HG02973 (cell line): ENCODE results near the gene MED13.
"Not testable (repeated sequence)": the region's sequence is repeated elsewhere in the genome, so short reads cannot be mapped to it uniquely, and the experiment has no call there.

Experiments
- ATAC-seq: cut with Tn5 transposase; IDR thresholded peaks from one replicate; pipeline ENCODE4 v1.9.1; 2021; ENCODE audit warnings: moderate library complexity; ENCODE audit not compliant: unreplicated experiment

The MED13 gene

DNA sequence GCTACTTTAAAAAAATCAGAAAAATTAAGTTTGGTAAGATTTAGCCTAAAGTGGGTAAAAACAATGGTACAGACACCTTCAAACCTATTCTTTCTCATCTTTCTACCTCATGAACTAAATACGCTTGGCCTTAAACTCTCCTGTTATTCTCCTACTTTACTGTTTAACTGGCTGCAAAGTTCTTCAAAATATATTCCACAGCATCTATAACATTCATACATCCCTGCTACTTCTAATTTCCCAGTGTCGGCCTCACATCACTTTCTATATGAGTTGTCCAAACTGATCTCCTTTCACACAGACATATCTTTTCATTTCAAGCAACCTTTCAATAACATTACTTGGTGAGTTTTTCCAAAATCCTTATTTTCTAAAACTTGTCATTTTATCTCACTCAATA, 64.0 kb downstream of the MED13 start:
- ATAC-seq = no peak

DNA sequence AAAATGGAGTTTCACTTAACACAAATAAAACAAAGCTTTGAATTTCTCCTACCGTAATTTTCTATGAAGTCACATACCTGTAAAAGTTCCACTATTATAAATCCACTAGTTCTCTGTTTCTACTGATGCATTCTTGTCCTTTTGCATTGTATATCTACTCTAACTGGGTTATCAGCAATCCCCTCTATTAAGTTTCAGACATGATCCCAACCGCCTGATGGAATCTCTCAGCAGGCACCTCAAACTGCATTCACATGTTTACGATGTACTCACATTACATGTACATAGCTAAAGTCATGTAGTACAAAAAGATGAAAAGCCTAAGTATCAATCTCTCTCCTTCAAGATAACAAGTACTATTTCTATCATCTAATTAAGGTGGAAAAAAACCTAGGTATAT, 64.9 kb downstream of the MED13 start:
- ATAC-seq = no peak

DNA sequence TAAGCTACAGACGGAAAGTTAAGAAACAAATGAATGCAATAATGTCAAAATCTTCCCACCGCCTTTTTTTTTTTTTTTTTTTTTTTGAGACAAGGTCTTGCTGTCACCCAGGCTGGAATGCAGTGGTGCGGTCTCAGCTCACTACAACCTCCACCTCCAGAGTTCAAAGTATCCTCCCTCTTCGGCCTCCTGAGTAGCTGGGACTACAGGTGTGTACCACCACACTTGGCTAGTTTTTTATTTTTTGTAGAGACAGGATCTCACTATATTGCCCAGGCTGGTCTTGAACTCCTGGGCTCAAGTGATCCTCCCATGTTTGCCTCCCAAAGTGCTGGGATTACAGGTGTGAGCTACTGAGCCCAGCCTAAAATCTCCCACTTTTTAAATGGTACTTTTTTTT, 66.5 kb downstream of the MED13 start:
- ATAC-seq = not testable (repeated sequence)

DNA sequence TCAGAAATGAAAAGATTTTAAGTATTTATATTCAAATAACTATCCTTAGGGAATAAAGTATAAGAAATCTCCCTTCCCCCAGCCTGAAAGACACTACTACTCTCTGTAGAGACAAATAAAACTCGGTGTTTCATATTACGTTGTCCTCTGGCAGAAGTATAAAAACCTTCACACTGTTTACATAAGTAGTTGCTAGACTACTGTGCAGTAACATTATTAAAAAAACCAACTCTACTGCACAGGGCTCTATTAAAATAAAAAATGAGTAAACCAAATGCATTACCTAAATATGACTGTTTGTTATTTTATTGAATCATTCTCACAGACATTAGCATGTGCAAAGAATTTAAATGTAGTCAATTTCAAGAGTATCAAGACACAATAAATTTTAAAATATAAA, 67.4 kb downstream of the MED13 start:
- ATAC-seq = no peak

DNA sequence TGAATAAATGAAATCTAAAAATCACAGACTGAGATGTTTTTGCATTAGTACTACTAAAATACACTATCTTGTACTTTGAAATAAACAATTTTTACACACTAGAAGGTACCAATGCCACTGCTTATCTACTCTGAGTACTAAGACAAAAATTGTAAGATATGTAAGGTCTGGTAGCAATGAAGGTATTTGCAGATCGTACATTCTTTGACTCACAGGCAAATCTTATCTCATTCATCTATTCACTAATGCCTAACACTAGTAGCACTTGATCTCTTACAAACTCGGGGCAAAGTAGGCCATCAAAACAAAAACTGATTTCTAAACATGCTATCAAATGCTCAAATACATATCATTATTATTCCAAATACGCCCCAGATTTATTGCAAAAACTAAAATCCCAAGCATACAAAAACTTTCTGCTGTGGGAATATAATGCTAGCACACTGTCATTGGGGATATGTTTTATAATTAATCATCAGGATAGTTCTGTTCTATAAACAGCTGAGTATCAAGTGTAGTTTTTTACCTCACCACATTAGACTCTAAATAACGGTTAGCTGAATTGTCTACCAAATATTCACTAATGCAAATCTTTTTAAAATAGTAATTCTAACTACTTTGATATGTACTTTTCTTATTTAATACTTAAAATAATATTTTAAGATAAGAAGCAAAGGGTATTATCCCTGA, 68.0 kb downstream of the MED13 start:
- ATAC-seq = no peak

DNA sequence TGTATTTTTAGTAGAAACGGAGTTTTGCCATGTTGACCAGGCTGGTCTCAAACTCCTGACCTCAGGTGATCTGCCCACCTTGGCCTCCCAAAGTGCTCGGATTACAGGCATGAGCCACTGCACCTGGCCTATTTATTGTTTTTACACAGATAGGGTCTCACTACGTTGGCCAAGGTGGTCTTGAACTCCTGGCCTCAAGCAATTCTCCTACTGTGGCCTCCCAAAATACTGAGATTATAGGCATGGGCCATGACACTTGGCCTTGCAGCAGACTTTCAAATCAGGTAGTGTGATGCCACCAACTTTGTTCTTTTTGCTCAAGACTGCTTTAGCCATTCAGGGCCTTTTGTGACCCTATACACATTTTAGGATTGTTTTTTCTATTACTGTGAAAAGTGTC, 75.6 kb downstream of the MED13 start:
- ATAC-seq = no peak

DNA sequence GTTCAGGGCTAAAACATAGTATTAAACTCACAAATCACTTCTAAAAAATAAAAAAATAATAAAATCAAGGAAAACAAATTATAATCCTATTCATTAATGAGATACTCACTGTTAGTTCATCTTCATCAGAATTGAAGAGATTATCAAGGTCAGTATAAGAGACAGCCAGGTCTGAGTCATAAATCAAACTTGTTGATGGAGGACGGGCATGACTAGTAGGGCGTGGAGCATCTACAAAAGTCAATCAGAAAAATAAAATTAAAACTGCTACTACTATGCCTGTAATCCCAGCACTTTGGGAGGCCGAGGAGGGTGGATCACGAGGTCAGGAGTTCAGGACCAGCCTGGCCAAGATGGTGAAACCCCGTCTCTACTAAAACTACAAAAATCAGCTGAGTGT, 78.2 kb downstream of the MED13 start:
- no peak for ATAC-seq

DNA sequence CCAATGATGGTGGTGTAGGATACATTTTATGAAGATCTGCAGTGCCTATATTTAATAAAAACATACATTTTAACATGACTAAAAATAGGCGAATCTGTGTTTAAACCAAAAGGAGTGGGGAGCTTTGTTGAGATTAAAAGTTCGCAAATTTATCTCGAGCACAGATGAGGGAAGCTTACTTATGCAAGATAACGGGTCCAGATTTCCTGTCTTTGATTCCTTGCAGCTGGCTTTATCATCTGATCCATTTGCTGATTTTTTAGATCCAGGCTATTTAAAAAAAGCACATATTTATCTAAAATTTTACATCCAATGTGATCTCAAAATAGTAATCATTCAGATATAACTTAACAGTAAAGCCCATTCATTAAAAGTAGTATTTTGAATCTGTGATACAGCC, 80.3 kb downstream of the MED13 start:
- no peak for ATAC-seq

DNA sequence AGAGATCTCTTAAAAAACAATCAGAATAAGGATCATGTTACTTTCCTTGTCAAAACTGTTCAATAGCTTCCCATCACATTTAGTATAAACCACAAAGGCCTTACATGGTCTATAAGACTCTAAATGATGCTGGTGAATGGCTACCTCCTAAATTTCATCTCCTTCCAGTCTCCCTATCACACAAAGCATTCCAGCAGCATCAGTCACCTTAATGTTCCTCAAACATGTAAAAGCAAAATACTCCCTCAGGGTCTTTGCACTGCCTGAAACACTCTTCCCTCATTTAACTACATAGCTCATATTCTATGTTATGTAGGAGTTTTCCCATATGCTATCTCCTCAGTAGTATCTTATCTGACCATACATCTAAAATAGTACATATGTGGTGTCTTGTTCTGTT, 83.8 kb downstream of the MED13 start:
- no peak for ATAC-seq

DNA sequence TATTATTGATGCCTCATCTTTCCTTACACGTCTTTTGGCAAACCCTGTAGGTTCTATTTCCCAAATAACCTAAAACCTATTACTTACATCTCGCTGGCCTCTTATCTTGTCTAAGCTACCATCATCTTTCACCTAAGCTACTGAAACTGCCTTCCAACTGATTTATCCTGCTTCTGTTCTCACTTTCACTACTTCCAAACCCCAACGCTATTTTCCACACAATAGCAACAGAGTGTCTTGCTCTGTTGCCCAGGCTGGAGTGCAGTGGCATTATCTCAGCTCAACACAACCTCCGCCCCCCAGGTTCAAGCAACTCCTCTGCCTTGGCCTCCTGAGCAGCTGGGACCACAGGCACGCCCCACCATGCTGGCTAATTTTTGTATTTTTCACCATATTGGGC, 84.5 kb downstream of the MED13 start:
- no peak for ATAC-seq

DNA sequence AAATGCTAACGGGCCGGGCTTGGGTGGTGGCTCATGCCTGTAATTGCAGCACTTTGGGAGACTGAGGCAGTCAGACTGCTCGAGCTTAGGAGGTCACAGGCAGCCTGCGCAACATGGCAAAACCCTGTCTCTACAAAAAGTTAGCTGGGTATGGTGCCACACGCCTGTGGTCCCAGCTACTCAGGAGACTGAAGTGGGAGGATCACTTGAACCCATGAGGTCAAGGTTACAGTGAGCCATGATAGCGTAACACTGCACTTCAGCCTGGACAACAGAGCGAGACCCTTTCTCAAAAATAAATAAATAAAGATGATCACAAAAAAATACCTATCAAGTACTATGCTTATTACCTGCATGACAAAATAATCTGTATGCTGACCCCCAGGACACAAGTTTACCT, 91.0 kb downstream of the MED13 start:
- no peak for ATAC-seq

DNA sequence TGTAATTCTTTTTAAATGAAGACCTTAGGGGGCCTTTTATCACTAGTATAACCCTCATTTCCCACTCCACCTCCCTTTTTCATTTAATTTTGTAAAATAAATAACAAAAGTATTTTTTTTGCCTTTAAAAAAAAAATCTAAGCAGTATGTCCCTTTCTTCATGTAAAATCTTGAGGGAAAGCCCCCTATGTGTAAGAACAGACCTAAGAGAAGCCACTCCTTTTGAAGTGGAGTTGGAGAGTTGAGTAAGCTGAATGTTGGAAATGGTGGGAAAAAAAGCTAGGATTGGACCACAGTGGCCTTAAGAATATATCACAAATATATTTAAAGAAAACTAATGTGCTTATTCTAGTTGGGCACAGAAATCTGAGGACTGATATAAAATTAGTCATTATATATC, 92.8 kb downstream of the MED13 start:
- no peak for ATAC-seq

DNA sequence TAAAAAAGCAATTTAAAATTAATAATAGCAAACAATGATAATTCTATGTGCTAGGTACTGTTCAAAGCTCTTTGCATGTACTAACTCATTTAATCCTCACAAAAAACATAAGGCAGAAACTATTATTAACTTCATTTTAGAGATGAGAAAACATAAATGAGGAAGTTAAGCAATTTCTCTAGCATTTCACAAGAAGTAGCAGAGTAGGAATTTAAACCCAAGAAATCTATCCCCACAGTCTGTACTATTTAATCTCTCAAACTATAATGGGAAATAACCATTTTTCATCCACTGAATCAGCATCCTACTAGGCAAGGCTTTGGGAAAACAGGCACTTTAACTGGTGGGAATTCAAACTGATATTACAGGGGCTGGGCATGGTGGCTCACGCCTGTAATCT, 95.0 kb downstream of the MED13 start:
- no peak for ATAC-seq

DNA sequence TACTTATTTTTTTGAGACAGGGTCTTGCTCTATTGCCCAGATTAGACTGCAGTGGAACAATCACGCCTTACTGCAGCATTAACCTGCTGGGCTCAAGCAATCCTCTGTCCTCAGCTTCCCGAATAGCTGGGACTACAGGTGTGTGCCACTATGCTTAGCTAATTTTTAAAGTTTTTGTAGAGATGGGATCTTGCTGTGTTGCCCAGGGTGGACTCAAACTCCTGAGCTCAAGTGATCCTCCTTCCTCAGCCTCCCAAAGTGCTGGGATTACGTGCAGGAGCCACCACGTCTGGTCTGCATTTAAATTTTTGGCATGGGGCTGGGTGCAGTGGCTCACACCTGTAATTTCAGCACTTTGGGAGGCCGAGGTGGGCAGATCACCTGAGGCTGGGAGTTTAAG, 96.3 kb downstream of the MED13 start:
- ATAC-seq = no peak

DNA sequence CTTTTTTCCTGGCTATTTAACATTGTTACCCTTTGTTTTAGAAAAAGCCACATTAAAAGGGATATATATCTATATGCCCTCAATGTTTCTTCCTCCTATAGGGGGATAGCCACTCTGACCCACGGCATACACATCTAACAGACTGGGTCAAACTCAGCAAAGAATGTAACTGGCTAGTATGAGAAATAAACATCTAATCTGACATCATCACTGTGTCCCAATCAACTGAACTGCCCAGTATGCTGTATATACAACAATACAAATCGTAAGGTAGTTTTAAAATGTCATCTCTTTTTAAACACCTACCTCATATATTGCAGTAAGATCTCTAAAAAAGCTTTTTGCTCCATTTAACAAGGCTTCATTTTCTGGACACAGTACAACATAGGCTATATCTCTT, 97.3 kb downstream of the MED13 start:
- no peak for ATAC-seq

DNA sequence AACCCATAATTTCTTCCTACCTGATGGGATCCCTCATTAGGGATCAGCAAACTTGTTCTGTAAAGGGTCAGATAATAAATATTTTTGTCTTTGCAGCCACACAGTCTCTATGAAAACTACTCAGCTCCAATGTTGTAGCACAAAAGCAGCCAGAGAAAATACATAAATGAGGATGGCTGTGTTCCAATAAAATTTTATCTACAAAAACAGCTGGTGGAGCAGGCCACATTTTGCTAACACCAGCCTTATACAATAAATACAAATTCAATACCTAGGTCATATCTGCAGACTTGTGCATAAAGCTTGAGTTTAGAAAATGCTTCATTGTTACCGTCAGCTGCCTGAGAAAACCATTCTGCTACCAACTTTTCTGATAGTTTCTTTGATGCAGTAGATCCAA, 98.9 kb downstream of the MED13 start:
- no peak for ATAC-seq

DNA sequence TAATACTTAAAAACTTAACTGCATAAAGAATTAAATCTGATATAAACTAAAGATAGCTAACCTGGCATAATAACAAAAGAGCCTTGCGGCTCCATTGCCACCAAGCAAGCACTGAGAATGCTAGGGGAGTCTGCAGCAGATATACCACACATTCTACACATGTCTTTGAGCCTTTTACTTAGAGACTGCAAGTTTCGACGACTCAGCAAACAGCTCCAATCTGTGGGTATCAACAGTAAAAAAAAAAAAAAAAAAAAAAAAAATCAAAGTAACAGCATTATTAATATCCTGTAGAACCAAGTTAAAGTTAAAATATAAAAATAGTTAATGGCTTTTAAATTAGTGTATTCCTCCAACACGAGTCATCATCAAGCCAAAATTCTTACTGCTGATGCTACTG, 109.5 kb downstream of the MED13 start:
- ATAC-seq = no peak

DNA sequence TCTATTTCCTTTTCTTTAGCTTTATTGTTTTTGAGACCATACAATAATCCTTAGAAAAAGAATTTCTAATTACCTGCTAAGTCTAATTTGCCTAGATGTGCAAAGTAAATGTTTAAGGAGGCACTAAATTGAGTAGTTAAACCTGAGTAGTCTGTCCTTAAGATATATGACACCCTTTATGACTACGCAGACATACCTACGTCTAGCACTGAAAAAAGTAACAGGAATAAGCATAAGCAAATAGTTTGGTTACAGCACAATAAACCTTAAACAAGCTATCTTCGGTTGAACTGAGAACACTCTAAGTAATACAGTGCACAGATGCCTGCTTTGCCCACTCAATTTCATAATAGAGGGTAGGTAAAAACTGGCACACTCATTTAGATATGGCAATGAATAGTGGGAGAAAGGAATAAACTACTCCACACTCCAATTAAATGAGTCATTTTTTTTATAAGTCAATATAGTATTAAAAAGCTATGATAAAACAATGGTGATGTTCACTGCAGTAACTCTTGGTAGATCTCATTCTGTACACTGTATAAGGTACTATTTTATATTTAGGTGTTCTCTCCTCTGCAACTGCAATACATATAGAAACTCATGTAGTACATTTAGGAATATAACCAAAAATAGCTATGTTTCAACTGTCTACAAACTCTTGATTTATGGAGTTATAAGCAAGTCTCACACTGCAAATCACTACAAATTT, 117.6 kb downstream of the MED13 start:
- no peak for ATAC-seq

DNA sequence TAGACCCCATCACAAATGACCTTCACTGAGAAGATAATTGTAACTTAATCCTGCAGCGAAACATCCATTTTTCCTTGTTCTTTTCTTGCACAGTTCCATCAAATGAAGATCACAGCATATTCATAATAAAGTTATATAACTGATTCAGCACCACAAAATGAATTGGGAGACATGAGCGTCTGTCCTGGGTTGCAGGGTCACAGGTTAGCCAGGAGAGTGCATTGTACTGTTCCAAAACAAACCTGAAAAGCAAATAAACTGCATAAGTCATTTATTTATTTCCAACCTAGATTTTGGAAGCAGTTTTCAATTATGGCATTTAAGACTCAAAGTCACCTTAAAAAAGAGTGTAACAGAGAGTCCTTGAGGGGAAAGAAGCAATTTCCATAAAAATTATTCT, 118.7 kb downstream of the MED13 start:
- no peak for ATAC-seq

DNA sequence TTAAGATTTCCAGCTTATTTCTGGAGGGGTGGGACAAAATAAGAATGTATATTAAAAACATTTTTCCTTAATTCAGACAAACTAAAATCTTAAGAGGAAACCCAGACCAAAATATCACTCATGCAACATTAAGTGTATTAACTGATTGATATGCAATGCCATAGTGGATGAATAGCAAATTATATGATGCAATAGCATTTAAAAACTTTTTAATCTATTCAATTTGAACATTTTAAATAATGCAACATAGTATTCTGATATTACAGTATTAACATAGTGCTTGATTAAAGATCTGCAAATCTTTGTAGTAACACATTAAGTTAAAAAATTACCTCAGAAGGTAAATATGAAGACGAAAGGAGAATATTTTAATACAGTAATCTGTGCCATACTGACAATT, 122.0 kb downstream of the MED13 start:
- ATAC-seq = no peak

DNA sequence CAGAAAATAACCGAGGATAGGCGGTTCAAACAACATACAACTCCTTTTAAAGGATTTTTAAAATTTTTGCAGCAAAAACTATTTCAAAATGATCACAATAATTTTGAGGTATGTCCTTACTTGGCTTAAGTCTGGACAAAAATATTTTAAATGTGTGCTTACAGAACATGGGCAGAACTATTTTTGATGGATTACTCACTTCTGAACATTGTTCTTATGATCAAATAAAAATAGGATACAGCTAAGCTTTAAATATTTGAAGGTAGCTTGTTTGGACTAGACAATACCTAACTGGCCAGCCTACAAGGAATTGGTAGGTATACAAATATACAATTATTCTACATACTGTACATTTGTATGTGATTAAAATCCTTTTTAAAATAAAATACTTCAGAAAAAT, 123.0 kb downstream of the MED13 start:
- ATAC-seq = no peak

DNA sequence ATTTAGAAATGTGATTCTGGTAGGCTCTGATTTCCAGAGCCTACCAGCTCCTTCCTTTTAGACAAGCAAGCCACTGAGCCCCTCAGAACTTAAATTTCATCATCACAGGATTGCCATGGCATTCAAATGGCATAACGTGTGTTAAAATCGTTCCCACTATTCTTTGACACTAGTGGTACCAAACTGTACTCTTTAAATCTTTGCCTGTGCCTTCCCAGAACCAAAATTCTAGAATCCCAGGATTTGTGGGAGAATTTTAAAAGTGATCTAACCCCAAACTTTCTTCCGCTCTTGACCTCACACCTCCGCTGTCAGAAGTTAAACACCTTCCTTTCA, 137.0 kb downstream of the MED13 start:
- ATAC-seq = peak; percentile 8
